GM18951 (cell line): Measurements from ENCODE around the gene TLCD1.
"Not testable (repeated sequence)": the region's sequence is repeated elsewhere in the genome, so short reads cannot be mapped to it uniquely, and the experiment has no call there.

Experiments used
- POLR2A ChIP-seq: IDR thresholded peaks from 4 replicates; pipeline ENCODE4 v1.6.1; 2011; ENCODE audit warnings: mild to moderate bottlenecking; ENCODE audit not compliant: insufficient read length, insufficient read depth; ENCODE audit errors: extremely low read depth
- in situ Hi-C: fragments of 300-500 bp; cut with MboI; formaldehyde crosslinking; loops from one replicate; pipeline ENCODE4 v1.12.0; 2022; ENCODE audit warnings: low sequenced_read_pairs, mixed read lengths, inconsistent platforms; ENCODE audit not compliant: unreplicated experiment

Gene TLCD1

DNA sequence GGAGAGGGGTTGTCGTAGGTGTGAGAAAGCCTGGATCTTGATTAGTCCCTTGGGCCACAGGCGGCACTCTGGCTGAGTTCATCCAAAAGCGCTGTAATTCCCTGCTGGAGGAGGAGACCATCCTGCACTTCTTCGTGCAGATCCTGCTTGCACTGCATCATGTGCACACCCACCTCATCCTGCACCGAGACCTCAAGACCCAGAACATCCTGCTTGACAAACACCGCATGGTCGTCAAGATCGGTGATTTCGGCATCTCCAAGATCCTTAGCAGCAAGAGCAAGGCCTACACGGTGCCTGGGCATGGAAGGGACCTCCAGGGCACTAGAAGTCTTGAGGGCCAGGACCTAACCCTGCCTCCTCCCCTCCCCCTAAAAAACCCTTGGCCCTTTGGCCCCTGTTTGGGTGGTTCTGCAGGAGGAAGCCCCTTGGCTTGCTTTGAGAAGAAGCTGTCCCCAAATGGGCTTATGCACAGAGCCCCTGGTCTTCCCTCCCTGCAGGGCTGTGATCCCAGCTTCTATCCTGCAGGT is 8.7 kb upstream of the TLCD1 start:
- in situ Hi-C loops: no loop called here
- no peak for TF ChIP-seq POLR2A

DNA sequence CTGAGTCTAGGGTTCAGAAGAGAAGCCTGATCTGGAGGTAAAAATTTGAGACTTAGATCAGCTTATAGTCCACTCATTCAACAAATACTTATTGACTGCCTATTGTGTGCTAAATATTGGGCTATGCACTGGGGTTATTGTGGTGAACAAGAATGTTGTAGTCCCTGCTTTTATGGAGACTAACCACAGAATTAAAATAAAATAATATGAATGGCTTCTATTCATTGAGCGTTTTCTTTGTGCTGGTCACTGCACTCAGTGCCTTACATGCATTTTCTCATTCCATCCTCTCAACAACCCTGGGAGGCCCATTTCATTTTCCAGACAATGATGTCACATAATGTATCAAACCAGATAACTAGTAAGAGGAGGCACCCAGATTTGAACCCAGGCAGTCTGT is 7.3 kb upstream of the TLCD1 start:
- no peak for TF ChIP-seq POLR2A
- in situ Hi-C loops: no loop called here

DNA sequence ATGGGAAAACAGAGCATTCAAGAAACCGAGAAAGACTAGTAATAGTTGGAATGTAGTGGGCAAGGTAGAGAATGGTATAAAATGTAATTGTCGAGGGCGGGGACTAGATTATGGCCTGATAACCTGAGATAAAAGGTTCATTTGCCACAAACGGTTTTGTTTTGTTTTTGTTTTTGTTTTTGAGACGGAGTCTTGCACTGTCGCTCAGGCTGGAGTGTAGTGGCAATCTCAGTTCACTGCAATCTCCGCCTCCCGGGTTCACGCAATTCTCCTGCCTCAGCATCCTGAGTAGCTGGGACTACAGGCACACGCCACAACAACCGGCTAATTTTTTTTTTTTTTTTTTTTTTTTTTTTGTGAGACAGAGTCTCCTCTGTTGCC is 3.9 kb upstream of the TLCD1 start:
- TF ChIP-seq POLR2A: no peak
- in situ Hi-C loops: no loop called here

DNA sequence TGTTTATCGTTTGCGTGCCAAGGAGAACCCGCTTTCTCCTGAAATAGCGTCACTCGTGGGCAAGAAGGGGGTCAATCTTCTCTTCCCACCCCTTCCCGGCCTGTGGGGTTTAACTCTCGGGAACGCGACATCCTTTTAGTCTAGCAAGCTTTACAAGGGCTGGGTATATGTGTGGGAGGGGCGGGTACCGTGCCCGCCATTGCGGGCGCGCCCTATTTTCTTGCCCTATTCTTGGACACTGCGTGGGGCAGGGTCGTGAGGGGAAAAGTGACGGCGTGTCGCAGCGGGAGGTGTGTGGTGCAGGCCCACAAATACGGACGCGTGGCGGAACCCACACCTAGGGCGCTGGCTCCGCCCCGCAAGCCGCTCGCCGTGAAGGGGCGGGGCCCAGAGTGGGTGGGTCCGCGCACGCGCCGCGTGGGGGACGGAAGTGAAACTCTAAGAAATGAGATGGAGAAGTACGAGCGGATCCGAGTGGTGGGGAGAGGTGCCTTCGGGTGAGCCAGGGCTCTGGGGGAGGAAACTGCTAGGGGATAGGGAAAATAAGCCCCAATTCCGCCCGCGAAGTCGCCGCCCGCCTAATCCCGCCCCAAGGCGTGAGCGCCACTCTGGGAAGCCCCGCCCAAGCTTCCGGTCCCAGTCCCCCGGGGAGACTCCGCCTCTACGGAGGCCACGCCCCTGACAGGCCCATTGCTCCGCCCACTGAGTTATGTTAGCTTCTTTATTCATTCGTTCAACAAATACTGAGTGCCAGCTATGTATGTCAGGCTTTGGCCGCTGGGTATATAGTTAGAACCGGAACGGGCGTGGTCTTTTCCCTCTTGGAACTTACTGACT is 2.5 kb upstream of the TLCD1 start, which contains the start of gene NEK8:
TSS of gene NEK8 (plus strand) at position 425 of the 837 bp plus-strand sequence. CDS start at position 451, 26 bp downstream.
- in situ Hi-C loops: no loop called here
- peak; percentile 68 for TF ChIP-seq POLR2A

DNA sequence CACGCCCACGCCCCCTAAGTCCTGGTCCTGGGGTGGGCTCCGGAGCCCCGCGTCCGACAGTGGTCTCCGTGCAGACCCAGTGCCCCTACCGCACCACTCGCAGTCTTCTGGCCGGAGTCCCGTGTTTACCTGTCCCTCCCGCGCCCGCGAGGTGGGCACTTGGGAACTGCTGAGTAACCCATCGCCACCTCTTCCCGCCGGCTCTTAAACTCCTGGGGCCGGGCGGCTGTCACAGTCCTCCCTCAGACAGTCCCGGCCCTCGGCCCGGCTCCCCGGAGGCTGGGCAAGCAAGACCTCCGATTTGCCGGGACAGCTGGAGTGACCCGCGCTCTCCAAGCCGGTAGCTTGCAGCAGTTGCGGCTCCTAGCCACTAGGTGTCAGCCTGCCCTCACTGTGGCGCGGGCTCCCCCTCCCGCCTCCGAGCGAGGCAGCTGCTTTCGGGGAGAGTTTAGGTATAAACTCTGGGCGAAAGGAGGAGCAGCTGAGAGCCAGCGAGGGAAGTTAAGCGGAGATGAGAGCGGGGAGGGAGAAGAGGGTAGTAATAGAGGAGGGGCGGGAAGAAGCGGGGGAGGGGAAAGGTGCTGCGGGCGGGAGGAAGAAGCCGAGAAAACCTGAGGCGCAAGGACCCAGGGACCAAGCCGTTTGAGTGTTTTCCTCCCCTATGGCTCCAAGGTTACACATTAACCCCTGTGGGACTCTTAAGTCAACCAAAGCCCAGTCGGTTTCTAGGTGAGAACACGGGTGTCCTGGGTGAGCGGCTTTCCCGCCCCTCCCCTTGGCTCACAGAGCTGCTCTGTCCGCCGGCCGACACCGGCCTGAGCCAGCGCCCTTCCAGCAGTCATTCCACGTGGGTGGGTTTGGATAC is 826 bp upstream of the TLCD1 start:
- in situ Hi-C loops: no loop called here
- TF ChIP-seq POLR2A: peak; percentile 81

DNA sequence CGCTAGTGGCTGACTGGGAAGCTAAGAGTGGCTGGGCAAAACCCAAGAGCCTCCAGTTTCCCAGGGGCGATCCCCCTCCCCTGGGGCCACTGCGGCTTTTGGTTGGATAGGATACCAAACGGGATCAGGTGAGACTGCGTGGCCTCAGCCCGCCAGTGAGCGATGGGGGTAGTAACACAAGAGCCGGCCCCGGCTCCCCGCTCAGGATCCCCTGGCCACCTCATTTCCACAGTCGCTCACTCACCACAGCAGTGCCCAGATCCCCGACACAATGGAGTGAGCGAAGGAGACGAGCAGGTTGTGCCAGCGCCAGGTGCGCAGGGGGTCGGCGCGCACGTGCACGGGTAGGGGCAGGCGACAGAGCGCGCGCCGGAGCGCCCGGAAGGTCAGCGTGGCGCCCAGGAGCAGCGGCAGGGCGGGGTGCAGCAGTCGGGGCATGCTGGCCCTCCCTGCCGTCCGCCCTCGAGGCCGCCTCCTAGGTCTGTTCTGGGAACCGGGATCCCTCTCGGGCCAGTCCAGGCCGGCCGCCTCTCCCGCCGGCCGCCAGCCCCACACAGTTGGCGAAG is 290 bp downstream of the TLCD1 start:
- in situ Hi-C loops: no loop called here
- peak; percentile 68 for TF ChIP-seq POLR2A

DNA sequence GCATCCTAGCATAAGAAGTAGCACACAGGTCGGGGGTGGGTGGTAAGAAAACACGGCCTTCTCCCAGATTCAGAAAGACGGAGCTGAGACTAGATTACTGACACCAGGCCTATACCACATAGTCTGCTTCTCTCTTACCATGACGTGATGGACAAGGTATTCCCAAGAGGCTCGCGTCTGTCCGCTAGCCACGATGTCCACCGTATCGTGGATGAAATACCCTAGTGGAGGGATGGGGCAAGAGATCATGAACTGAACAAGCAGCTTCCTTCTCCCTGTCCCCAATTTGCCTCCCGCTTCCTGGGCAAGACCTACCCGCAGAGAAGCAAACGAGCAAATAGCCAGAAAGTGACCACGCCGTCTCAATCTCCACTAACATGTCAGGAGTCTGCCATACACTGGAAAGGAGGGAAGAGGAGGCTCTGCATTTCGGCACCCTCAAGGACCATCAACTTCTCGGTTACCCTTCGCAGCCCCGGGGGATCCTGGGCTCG is 820 bp downstream of the TLCD1 start:
- in situ Hi-C loops: no loop called here

DNA sequence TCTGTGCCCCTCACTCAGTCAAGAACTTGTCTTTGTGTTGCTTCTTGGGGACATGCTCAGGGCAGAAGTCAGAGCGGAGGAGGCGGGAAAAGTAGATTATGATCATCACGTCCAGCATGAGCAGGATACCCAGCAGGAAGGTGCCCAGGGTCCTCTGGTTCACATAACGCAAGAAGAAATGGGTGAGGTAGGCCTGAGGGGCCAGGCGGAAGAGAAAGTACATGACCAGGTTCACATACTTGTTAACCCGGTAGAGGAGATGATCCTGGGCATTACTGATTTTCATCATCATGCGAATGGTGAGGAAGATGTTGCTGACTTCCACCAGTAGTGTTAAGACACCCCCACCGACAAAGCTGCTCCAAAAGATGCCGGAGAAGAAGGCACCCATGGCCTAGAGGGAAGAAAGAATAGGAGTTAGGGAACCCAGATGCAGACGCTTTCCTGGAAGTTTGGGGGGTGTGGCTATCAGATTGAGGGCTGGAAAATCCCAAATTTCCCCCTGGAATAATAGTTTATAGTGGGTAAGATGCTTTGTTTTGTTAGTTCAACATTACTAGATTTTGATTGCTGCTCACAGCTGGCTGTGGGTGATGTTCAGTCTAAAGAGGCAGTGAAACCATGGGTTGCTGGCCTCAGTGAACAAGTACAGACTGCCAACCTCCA is 1.4 kb downstream of the TLCD1 start:
- in situ Hi-C loops: no loop called here

More for the DNA sequence above, 820 bp downstream of the TLCD1 start:
- peak; percentile 61 for TF ChIP-seq POLR2A

DNA sequence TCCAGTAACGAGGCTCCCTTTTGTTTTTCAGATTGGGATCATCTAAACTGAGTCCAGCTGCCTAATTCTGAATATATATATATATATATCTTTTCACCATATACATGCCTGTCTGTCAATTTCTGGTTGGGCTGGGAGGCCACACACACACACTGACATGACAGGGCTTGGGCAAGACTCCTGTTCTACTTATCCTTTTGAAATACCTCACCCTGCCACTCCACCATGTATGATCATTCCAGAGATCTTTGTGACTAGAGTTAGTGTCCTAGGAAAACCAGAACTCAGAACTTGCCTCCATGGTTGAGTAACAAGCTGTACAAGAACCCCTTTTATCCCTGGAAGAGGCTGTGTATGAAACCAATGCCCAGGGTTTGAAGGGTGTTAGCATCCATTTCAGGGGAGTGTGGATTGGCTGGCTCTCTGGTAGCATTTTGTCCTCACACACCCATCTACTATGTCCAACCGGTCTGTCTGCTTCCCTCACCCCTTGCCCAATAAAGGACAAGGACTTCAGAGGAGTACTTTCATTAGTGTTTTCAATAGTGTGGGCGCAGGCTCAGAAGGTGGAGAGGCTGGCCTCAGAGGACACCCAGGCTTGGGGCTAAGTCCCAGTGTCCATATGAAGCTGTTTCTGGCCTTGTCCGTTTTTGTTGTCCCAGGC is 2.1 kb downstream of the TLCD1 start:
- in situ Hi-C loops: not testable (repeated sequence)

More for the DNA sequence above, 1.4 kb downstream of the TLCD1 start:
- TF ChIP-seq POLR2A: no peak

DNA sequence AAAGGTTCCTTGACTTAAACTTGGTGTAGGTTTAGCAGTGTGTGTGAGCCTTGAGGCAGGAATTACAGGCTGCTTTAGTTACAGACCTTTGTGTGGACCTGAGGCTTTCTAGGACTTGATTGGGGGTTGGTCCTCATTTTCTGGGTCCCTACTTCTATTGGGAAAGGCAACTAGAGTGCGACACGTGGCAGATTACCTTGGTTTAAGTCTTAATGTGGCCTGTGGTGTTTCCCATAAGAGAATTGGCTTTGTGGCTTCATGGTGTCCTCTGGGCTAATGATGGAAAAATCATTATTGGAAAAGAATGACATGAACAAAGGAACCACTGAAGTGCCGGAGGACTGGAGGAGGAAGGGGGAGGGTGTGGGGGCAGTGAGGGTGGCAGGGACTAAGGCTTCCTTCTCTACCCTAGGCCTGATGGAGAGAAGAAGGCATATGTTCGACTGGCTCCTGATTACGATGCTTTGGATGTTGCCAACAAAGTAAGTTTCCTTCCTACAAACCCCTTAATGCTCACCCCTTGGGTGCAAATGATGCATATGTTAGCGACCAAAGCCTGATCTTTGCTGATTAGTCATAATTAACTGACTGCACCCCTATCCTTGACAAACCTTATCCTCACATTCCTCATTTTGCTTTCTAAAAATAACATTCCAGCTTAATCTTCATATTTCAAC is 2.7 kb downstream of the TLCD1 start:
- in situ Hi-C loops: no loop called here
- no peak for TF ChIP-seq POLR2A

DNA sequence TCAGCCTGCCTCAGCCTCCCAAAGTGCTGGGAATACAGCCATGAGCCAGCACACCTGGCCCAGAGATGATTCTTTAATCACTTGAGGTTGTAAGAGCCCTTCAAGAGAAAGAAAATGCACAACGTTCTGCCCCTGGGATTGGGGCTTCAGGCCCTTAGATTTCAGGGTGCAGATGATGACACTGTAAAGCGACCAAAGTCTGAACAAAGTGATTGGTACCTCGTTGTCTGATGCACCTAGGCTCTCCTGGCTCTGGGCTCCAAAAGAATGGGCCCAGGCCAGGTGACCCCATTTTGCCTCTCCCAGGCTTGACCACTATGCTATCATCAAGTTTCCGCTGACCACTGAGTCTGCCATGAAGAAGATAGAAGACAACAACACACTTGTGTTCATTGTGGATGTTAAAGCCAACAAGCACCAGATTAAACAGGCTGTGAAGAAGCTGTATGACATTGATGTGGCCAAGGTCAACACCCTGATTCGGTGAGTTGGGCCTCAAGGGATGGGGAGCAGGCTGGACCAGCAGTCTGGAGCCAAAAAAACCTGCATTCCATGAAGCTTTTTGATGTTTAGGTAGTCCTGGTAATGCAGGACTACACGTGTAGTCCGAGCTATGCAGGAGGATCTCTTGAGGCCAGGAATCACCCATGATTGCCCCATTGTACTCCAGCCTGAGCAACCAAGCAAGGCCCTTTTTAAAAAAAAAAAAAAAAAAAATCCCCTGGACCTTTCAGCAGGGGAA is 3.4 kb downstream of the TLCD1 start:
- no peak for TF ChIP-seq POLR2A
- in situ Hi-C loops: no loop called here

DNA sequence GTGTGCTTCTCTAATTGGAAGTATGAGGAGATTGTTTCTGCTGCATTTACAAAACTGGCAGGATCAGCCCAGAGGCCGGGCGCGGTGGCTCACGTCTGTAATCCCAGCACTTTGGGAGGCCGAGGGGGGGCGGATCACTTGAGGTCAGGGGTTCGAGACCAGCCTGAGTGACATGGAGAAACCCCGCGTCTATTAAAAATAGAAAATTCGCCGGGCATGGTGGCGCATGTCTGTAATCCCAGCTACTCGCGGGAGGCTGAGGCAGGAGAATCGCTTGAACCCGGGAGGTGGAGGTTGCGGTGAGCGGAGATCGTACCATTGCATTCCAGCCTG is 5.1 kb downstream of the TLCD1 start:
- in situ Hi-C loops: not testable (repeated sequence)
